Measurements from ENCODE around the gene ATP4A. TPM values are rescaled to one million over a fixed set of nuclear protein-coding genes. Genes with fewer than 3 reads are reported as not detected.

ATP4A gene
- total RNA-seq, 2 experiments from 2014 or later, result not detected

DNA sequence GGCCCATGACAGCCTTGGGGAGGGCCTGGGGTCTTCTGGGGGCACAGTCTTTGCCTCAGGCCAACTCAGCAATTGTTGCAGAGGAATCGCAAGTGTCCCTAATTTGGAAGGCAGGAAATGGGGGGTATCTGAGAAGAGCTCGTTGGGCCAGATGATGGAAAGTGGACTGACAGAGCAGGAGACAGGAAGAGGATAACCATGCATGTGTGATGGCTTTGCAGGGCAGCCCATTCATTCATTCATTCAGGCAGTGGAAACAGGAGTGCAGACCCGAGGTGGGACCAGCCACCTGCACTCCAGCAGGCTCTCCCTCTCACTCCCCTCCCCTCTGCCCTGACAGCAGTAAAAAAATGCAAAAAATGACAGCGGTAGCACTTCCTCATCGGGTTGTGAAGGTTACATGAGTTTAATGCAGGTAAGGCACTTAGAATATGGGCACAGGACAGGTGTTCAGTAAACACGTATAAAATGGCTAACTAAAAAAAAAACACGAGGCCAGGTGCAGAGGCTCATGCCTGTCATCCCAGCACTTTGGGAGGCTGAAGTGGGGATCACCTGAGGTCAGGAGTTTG lies 23.0 kb downstream of the ATP4A start:
- no peak for DNase-seq
- Mint-ChIP-seq H3K36me3 (peaks cover 3% of the 10 kb centered on the region), H3K27ac (no peak overlapping the region), H3K4me3 (no peak overlapping the region), H3K27me3 (no peaks in the 10 kb centered on the region), H3K9me3 (ENCODE audit: low read depth) (no peaks in the 10 kb centered on the region), H3K4me1 (peaks cover 21% of the 10 kb centered on the region)
- no peak for ATAC-seq
- CTCF ChIA-PET, result no interaction called here

DNA sequence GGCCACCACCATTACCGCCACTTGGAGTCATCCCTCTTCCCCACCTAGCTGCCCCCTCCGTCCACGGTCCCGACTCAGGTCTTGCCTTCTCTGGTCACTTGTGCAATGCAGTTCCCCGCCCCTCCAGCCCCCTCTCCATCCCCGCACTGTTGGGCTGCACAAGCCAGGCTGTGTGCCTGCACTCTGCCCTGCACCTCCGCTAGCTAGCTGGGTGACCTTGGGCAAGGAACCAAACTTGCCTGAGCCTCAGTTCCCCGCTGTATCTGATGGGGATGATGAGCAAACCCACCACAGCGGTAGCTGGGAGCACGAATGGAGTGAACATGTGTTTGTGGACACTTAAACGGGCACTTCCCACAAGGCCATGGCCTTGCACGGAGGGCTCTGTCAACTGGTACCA lies 23.6 kb downstream of the ATP4A start:
- Mint-ChIP-seq H3K4me3 (no peak overlapping the region), H3K27ac (no peak overlapping the region), H3K9me3 (ENCODE audit: low read depth) (no peaks in the 10 kb centered on the region), H3K27me3 (peaks cover 2% of the 10 kb centered on the region), H3K4me1 (peaks cover 20% of the 10 kb centered on the region), H3K36me3 (peaks cover 3% of the 10 kb centered on the region)
- no peak for DNase-seq
- CTCF ChIA-PET, result no interaction called here
- no peak for ATAC-seq

GRCh38 chr19:35539314-35539713 lies 24.1 kb downstream of the ATP4A start:
- H3K27ac Mint-ChIP-seq, result no peak overlapping the region
- H3K4me1 Mint-ChIP-seq, result peaks cover 15% of the 10 kb centered on the region
- H3K36me3 Mint-ChIP-seq, result peaks cover 2% of the 10 kb centered on the region
- no peak for DNase-seq
- no peak overlapping the region for H3K4me3 Mint-ChIP-seq
- H3K27me3 Mint-ChIP-seq, result peaks cover 7% of the 10 kb centered on the region
- CTCF ChIA-PET, result no interaction called here
- no peaks in the 10 kb centered on the region for H3K9me3 Mint-ChIP-seq (ENCODE audit: low read depth)
- ATAC-seq, result no peak

DNA sequence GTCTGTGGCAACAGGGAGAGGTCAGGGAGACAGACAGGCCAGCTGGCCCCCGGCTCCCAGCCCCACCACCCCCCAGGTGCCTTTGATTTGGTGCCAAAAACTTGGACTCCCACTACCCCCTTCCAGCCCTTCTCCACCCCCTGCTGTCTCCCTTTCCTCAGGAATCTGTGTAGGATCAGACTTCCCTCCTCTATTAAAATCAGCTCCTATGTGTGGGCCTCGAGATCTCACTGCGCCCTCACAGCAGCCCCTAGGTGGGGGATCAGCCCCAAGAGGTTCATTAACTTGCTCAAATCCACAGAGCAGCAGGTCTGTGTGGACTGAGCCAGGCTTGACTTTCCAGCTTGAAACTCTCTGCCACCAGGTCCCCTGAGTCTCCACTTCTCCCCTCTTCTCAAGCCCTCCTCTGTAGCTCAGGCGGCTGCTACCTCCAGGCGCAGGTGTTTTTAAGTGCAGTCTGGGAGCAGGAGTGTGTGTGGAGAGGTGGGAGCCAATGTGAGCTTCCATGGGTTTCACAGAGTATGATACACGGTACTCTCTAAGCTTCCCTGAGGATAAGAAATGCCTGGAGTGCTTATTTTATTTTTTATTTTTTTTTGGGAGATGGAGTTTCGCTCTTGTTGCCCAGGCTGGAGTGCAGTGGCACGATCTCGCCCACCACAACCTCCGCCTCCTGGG lies 28.5 kb downstream of the ATP4A start:
- no peak for DNase-seq
- CTCF ChIA-PET, result interaction anchor here (0.6 to 2.1 kb wide), 3 partner anchors 14 to 53 kb away, joined by 3 to 10 read pairs (median 3); no protein-coding TSS in a partner anchor
- H3K4me1 Mint-ChIP-seq, result peaks cover 16% of the 10 kb centered on the region
- no peaks in the 10 kb centered on the region for H3K36me3 Mint-ChIP-seq
- no peak overlapping the region for H3K4me3 Mint-ChIP-seq
- H3K27me3 Mint-ChIP-seq, result peaks cover 33% of the 10 kb centered on the region
- no peak for ATAC-seq
- no peak overlapping the region for H3K27ac Mint-ChIP-seq
- no peaks in the 10 kb centered on the region for H3K9me3 Mint-ChIP-seq (ENCODE audit: low read depth)

DNA sequence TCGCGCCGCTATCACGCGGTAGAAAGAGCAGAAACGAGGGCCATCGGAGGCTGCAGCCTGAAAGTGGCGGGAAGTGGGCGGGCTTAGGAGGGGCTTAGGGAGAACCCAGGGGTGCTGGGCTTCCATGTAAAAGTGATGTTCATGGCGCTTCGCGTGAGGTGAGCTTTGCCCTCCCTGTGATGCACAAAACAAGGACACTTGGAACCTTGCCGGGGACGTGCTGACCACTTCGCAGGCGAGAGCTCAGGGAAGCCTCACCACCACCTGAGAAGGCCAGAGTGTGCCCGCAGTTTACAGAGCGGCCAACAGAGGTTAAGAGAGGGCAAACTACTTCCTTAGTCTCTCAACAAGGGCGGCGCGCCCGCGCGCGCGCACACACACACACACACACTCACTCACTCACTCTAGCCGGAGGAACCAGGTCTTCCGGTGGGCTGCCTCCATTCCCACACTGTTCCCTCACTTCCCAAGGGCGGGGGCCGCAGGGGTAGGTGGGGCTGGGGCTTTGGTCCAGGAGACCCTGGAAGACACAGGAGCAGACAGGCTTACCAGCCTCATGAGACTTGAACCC lies 29.6 kb downstream of the ATP4A start:
- ATAC-seq (peak; percentile 83), DNase-seq (peak; percentile 73)
- Mint-ChIP-seq H3K4me1 (peaks cover 16% of the 10 kb centered on the region), H3K27ac (peak overlapping the region; percentile 12), H3K27me3 (peaks cover 39% of the 10 kb centered on the region), H3K4me3 (peak overlapping the region; percentile 57), H3K9me3 (ENCODE audit: low read depth) (no peaks in the 10 kb centered on the region), H3K36me3 (no peaks in the 10 kb centered on the region)
- CTCF ChIA-PET, result interaction anchor here (1.1 to 2.1 kb wide), 2 partner anchors 15 to 24 kb away, joined by 3 to 10 read pairs; no protein-coding TSS in a partner anchor

DNA sequence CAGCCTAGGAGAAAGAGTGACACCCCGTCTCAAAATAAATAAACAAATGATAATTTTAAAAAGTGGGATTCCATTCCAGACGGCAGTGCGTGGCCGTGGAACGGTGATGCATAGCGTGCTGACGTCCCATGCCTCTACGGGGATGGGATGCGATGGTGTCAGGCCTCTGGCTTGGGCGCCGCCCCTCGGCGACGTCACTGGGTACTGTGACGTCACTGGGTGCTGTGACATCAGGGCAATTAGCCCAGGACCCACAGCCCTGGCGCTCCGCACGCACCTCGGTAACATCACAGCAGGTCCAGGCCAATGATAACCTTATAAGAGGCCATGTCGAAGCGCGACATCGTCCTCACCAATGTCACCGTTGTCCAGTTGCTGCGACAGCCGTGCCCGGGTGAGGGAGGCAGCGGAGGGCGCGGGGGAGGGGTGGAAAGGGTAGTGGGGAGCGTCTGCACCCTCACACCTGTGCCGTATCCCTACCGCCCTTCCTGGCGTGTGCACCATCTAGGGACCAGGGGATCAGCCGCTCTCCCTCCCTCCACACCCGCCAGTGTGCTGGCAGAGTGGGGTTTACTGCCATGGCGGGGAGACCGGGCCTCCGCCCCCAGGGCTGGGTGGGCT lies 30.1 kb downstream of the ATP4A start, which contains the start of gene GAPDHS:
TSS of gene GAPDHS (plus strand) at position 256 of the 621 bp plus-strand sequence. CDS start at position 328, 72 bp downstream.
- H3K27ac Mint-ChIP-seq, result peak within 1 kb of the TSS; percentile 12
- peaks cover 45% of the 10 kb centered on the region for H3K27me3 Mint-ChIP-seq
- H3K4me1 Mint-ChIP-seq, result peaks cover 16% of the 10 kb centered on the region
- CTCF ChIA-PET, result no interaction called here
- no peaks in the 10 kb centered on the region for H3K36me3 Mint-ChIP-seq
- no peaks in the 10 kb centered on the region for H3K9me3 Mint-ChIP-seq (ENCODE audit: low read depth)
- no peak for DNase-seq
- ATAC-seq, result no peak
- peak within 1 kb of the TSS; percentile 57 for H3K4me3 Mint-ChIP-seq

GRCh38 chr19:35531291-35531690 lies 32.2 kb downstream of the ATP4A start:
- ATAC-seq (no peak), DNase-seq (no peak)
- H3K27ac Mint-ChIP-seq, result no peak overlapping the region
- no peak overlapping the region for H3K4me3 Mint-ChIP-seq
- no peaks in the 10 kb centered on the region for H3K36me3 Mint-ChIP-seq
- peaks cover 46% of the 10 kb centered on the region for H3K27me3 Mint-ChIP-seq
- no peaks in the 10 kb centered on the region for H3K9me3 Mint-ChIP-seq (ENCODE audit: low read depth)
- H3K4me1 Mint-ChIP-seq, result peaks cover 6% of the 10 kb centered on the region
- CTCF ChIA-PET, result interaction anchor here (1.1 to 1.8 kb wide), 3 partner anchors 17 to 36 kb away, joined by 5 read pairs; no protein-coding TSS in a partner anchor

- H3K36me3 Mint-ChIP-seq, result no peaks in the 10 kb centered on the region
- peaks cover 44% of the 10 kb centered on the region for H3K27me3 Mint-ChIP-seq
- H3K9me3 Mint-ChIP-seq (ENCODE audit: low read depth), result no peaks in the 10 kb centered on the region
- CTCF ChIA-PET, result interaction anchor here (1.2 kb wide), 1 partner anchor 35 kb away, joined by 3 read pairs; no protein-coding TSS in a partner anchor
- ATAC-seq, result no peak
- no peak for DNase-seq
- no peak overlapping the region for H3K4me3 Mint-ChIP-seq
- H3K4me1 Mint-ChIP-seq, result peaks cover 6% of the 10 kb centered on the region
- no peak overlapping the region for H3K27ac Mint-ChIP-seq
Measured at GRCh38 chr19:35529241-35530218, 33.9 kb downstream of the ATP4A start.

- H3K27ac Mint-ChIP-seq, result no peak within 1 kb of the TSS
- H3K4me3 Mint-ChIP-seq, result no peak within 1 kb of the TSS
- no peaks in the 10 kb centered on the region for H3K36me3 Mint-ChIP-seq
- ATAC-seq (no peak), DNase-seq (no peak)
- no peaks in the 10 kb centered on the region for H3K9me3 Mint-ChIP-seq (ENCODE audit: low read depth)
- peaks cover 39% of the 10 kb centered on the region for H3K27me3 Mint-ChIP-seq
- H3K4me1 Mint-ChIP-seq, result no peaks in the 10 kb centered on the region
- CTCF ChIA-PET, result no interaction called here
Measured at GRCh38 chr19:35528218-35529038, 35.0 kb downstream of the ATP4A start, which contains the start of gene SBSN. SBSN (minus strand) TSS chr19:35528311; CDS start chr19:35528281, 30 bp downstream.

- CTCF ChIA-PET, result interaction anchor here (1.3 kb wide), 1 partner anchor 16 kb away, joined by 3 read pairs; no protein-coding TSS in a partner anchor
Measured at GRCh38 chr19:35525873-35526272, 37.6 kb downstream of the ATP4A start.

GRCh38 chr19:35524181-35524837 lies 39.1 kb downstream of the ATP4A start:
- no peaks in the 10 kb centered on the region for H3K4me1 Mint-ChIP-seq

More at GRCh38 chr19:35525873-35526272, 37.6 kb downstream of the ATP4A start:
- no peaks in the 10 kb centered on the region for H3K36me3 Mint-ChIP-seq
- no peak overlapping the region for H3K4me3 Mint-ChIP-seq
- H3K27ac Mint-ChIP-seq, result no peak overlapping the region
- ATAC-seq (no peak), DNase-seq (no peak)
- peaks cover 26% of the 10 kb centered on the region for H3K27me3 Mint-ChIP-seq
- H3K4me1 Mint-ChIP-seq, result no peaks in the 10 kb centered on the region
- no peaks in the 10 kb centered on the region for H3K9me3 Mint-ChIP-seq (ENCODE audit: low read depth)

More at GRCh38 chr19:35524181-35524837, 39.1 kb downstream of the ATP4A start:
- DNase-seq (no peak), ATAC-seq (no peak)
- no peaks in the 10 kb centered on the region for H3K36me3 Mint-ChIP-seq
- no peak overlapping the region for H3K4me3 Mint-ChIP-seq
- CTCF ChIA-PET, result no interaction called here
- no peak overlapping the region for H3K27ac Mint-ChIP-seq
- H3K9me3 Mint-ChIP-seq (ENCODE audit: low read depth), result no peaks in the 10 kb centered on the region
- H3K27me3 Mint-ChIP-seq, result peaks cover 21% of the 10 kb centered on the region
